ENCODE data around the gene CFAP70.
"Not testable (repeated sequence)": the region's sequence is repeated elsewhere in the genome, so short reads cannot be mapped to it uniquely, and the experiment has no call there.

Gene CFAP70

DNA sequence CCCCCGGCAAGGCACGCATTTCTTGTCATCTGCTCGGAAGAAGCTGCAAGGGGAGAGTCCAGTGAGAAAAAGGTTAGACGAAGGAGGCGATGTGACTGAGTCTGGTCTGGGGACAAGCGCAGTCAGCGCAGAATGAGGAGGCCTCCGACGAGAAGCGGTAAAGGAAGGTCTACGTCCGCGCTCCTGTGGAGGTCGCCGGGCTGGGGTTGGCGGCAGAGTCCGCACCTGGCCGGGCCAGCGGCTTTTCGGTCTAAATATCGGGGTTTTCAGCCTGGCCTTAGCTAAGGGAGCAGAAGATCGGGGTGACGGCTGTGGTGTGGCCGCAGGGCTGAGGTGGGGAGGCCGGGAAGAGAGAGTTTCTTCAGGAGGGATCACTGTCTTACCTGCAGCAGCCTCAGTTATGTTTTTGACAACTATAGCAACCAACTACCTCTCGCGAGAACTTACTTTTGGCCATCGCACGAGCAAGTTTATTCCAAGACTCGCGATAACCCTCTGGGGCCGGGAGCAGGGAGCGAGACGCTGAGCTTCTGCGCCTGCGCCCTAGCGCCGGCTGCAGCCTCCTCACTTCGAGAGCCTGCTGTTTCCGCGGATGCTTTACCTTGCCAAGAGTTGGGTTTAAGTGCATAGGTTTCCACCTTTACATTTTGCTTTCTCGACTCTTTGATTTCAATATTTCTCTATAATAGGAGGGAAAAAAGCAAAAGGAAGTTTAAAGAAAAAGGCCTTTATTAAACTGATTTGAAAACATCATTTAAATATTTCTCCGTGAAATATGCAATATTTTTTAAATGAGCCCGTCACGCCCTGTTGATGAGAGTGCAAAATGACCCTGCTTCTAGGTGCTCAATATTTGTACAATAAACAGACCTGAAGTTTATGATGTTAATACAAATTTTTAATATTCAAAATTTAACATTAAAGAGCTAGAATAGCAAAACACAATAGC is at the start of gene CFAP70:
TSS of gene CFAP70 (minus strand) at position 534 of the 949 bp plus-strand sequence. CDS start 4,068 bp downstream, outside the sequence.
- peak; percentile 82 for DNase-seq (ENCODE audit: low read depth in 2 of 2)

DNA sequence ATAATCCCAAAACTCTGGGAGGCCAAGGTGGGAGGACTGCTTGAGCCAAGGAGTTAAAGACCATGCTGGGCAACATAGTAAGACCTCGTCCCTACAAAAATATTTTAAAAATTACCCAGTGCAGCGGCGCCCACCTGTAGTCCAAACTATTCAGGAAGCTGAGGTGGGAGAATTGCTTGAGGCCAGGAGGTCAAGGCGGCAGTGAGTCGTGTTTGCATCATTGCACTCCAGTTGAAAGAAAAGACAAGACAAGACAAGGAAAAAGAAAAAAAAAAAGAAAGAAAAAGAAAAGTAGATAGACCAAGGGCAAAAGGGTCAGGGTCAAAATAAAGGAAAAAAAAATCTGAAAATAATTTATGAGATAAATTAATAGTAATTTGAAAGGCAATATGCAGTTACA is 49.4 kb upstream of the CFAP70 start:
- no peak for DNase-seq (ENCODE audit: low read depth in 2 of 2)

DNA sequence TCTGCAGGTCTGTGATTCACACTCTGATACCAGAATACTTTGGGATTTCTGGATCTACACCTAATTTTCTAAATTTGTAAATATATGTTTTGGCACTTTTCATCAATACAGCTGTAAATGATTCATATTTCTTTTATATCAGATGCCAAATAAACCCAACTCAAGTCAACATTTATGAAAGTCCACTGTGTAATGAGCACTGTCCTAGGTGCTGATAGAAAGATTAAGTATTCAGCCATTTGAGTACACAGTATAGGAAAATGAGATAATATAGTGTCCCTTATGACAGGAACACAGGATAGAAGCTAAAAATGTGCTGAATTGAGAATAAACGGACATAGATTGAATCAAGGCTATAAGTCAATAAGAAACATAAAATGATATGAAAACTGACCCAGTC is 48.8 kb upstream of the CFAP70 start:
- no peak for DNase-seq (ENCODE audit: low read depth in 2 of 2)

DNA sequence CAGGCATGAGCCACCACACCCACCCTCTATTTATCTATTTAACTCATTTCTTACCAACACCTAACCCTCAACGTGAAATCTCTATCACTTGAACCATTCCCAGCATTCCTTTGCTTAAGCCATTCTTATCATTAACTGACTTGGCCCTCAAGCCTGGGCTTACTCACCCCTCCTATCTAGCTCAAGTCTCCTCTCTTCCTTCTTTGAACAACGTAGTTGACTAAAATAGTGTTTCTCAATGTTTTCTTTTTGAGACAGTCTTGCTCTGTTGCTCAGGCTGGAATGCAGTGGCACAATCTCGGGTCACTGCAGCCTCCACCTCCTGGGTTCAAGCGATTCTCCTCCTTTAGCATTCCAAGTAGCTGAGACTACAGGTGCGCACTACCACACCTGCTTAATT is 48.2 kb upstream of the CFAP70 start:
- no peak for DNase-seq (ENCODE audit: low read depth in 2 of 2)

DNA sequence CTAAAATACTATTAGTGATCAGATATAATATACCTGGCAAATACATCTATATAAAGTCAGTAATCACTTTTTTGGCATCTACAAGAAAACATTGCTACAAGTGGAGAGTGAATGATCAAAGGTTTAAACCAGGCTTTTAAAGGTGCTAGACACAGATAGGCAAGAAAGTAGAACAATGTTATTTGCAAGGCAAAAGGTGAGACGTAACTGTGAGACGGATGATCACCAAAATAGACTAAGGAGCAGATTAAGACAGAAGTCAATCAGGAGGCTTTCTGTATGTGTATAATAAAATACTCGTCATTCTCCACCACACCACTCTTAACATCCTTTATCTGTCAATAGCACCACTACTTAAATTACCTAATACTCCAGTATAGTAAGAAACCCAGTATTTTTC is 46.9 kb upstream of the CFAP70 start:
- no peak for DNase-seq (ENCODE audit: low read depth in 2 of 2)

DNA sequence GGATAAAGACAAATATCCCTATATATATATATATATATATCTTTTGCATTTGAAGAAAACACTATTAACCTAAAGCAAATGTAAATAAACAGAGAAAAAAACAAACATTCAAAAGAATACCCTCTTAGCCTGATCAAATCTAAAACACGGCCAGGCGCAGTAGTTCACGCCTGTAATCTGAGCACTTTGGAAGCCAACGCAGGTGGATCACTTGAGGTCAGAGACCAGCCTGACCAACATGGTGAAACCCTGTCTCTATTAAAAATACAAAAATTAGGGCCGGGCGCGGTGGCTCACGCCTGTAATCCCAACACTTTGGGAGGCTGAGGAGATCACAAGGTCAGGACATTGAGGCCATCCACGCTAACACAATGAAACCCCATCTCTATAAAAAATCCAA is 46.0 kb upstream of the CFAP70 start:
- no peak for DNase-seq (ENCODE audit: low read depth in 2 of 2)

DNA sequence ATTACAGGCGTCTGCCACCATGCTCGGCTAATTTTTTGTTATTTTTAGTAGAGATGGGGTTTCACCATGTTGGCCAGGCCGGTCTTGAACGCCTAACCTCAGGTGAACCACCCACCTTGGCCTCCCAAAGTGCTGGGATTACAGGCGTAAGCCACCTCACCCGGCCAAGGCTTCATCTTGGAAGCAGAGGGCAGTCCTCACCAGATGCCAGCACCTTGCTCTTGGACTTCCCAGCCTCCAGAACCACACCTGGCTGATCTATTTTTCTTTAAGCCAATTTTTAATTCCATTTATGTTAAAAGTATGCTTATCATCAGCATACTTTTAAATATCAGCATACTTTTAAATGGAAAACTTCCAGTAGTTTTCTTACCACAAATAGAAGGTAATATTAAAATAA is 43.0 kb upstream of the CFAP70 start:
- DNase-seq (ENCODE audit: low read depth in 2 of 2) = no peak

DNA sequence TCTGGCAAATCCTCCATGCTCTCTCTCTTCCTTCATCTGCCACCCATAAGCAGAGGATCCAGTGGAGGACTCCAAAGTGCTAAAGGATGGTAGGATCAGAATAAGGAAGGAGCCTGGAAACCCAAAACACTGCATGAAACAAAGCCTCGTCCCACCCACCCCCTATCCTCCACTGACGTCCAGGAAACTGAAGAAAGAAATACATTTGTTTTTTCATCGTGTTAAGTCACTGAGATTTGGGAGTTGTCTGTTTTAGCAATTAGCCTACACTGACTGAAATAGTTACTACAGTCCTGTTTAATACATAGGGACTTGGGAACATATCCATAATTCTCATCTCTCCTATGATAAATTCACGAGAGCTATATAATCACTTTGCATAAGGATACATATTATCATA is 40.4 kb upstream of the CFAP70 start:
- DNase-seq (ENCODE audit: low read depth in 2 of 2) = no peak

DNA sequence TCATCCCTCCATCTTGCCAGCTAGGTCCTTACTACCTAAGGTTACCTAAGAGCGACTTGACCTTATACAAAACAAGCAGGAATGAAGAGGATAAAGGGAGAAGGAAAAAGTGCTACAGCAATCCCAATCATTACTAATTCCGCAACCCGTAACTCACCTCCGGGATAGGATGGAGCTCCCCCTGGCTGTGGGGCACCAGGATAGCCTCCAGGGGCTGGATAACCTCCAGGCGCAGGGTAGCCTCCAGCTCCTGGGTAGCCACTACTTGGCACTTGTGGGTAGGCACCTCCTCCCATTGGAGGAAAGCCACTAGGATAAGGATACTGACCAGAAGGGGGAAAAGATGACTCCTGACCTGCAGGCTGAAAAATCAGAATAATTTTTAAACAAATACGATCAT is 39.4 kb upstream of the CFAP70 start:
- no peak for DNase-seq (ENCODE audit: low read depth in 2 of 2)

DNA sequence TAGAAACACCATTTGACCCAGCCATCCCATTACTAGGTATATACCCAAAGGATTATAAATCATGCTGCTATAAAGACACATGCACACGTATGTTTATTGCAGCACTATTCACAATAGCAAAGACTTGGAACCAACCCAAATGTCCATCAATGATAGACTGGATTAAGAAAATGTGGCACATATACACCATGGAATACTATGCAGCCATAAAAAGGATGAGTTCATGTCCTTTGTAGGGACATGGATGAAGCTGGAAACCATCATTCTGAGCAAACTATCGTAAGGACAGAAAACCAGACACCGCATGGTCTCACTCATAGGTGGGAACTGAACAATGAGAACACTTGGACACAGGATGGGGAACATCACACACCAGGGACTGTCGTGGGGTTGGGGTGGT is 35.7 kb upstream of the CFAP70 start:
- not testable (repeated sequence) for DNase-seq (ENCODE audit: low read depth in 2 of 2)

DNA sequence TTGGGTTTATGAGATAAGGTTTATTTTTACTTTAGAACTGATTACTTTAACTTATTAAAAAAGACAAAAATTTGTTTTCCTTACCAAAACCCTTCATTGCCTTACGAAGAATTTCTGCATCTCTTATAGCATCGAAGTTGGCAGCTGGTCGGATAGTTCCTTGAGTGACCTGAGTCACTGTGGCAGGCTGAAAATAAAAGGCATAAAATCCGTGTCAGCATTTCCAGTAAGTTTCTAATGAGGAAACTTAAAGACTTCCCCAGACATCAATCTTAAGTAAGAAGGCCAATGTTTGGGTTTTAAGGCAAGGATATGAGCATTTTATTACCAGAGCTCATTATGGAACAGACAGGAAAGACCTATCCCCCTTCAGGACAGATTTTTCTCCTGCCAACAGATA is 29.6 kb upstream of the CFAP70 start:
- no peak for DNase-seq (ENCODE audit: low read depth in 2 of 2)

DNA sequence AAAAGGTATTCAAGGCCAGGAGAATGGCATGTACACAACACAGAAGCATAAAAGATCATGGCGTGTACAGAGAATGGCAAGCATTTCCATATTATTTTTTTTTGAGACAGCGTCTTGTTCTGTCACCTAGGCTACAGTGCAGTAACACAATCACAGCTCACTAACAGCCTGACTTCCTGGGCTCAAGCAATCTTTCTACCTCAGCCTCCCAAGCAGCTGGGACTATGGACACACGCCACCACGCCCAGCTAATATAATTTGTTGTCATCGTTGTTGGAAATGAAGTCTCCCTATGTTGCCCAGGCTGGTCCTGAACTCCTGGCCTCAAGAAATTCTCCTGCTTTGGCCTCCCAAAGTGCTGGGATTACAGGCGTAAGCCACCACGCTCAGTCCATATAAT is 27.9 kb upstream of the CFAP70 start:
- no peak for DNase-seq (ENCODE audit: low read depth in 2 of 2)

DNA sequence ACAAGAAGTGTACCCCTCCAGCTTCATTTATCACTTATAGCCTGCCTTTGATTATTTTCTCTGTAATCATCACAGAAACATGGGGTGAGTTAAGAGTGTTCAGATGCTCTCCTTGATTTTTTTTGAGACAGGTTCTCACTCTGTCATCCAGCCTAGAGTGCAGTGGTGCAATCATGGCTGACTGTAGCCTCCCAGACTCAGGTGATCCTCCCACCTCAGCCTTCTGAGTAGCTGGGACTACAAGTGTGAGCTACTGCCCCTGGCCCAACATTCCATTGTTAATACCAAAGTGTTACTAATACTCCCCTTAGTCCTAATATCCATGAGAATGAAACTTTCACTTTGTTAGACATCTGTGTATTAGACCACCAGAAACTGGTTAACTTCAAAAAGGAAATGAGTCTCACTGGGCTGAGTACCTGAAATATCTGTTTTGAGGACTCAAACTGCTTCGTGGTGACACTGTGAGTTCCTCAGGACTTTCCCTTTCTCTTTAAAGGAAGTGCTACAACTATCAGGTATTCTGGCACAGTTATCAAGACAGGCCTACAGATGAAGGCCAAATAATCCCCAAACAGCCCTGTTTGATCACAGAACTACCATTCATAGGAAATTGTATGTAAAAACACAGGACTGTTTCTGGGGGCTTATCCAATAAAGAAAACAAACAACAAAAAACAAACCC is 20.5 kb upstream of the CFAP70 start:
- no peak for DNase-seq (ENCODE audit: low read depth in 2 of 2)

DNA sequence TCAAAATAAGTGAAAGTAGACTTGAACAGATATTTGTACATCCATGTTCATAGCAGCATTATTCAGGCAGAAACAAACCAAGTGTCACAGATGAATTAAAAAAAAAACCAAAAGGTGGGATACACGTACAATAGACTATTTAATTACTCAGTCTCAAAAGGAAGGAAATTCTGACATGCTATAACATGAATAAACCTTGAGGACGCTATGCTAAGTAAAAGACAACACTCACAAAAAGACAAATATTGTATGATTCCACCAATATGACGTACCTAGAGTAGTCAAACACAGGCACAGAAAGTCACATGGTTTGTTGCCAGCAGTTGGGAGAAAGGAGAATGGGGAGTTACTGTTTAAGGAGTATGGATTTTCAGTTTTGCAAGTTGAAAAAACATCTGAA is 18.0 kb upstream of the CFAP70 start:
- DNase-seq (ENCODE audit: low read depth in 2 of 2) = no peak

DNA sequence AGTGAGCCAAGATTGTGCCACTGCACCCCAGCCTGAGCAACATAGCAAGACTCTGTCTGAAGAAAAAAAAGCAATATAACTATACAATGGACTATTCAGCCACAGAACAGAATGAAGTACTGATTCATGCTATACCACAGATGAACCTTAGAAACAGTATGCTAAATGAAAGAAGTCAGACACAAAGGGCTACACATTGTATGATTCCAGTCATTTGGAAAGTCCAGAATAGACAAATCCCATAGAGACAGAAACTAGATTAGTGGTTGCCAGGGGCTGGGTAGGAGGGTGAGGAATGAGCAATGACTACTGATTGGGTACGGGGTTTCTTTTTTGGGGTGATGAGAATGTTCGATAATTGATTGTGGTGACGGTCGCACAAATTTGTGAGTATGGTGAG is 9.6 kb upstream of the CFAP70 start:
- no peak for DNase-seq (ENCODE audit: low read depth in 2 of 2)

DNA sequence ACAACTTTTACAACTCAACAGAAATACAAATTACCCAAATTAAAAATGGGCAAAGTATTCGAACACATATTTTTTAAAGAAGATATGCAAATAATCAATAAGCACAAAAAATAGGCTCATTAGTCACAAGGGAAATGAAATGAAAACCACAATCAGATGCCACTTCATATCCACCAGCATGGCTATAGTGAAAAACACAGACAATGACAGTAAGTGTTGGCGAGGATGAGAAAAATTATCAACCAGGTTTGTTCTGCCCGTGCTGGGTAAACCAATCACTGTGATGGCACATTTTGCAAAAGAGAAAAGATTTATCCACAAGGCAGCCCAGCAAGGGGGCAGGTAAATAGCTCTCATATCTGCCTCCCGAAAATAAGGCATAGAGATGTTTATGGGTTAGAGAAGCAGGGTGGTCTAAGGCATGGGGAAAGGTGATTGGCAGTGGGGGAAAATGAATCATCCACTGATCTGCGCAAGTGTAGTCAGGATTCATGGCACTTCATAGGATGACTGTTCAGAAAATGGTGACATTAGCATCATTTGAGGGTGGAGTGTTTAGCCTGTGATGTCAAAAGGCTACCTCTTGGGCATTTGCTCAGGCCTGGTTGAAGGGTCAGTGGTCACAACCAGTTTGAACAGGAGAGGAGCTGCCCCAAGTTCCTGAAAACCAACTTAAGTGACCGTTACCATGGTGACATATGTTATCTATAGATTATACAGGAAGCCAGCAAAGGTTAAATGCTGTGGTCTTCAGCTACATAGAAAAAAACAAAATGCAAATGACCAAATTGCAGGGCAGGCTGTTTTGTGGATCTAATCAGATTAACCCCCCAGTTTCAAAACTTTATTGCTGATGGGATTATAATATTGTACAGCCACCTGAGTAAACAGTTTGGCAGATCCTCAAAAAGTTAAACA is 8.0 kb upstream of the CFAP70 start:
- DNase-seq (ENCODE audit: low read depth in 2 of 2) = no peak

DNA sequence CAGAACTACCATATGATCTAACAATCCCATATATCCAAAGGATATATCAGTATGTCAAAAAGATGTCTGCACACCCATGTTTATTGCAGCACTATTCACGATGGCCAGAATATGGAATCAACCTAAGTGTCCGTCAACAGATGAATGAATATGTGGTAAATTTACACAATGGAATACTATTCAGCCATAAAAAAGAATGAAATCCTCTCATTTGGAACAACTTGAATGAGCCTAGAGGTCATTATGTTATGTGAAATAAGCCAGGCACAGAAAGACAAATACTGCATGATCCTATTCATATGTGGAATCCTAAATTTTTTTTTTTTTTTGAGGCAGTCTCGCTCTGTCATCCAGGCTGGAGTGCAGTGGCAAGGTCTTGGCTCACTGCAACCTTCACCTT is 6.3 kb upstream of the CFAP70 start:
- no peak for DNase-seq (ENCODE audit: low read depth in 2 of 2)

DNA sequence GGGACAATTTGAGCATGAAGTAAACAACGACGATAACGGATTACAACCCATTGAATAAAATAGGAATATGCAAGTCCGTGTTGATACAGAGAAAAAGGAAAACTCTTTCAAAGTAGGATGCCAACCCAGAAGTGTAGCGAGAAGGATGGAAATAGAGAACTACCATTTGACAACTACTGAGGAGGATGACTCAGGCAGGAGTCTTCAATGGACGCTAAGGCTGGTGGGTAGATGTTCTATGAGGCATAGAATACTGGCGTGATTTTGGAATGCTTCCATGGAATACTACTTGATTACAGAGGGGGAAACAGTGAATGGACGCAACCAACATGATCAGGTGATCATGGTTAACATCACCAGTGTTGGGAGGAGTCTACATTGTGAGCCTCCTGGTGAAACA is 828 bp upstream of the CFAP70 start:
- DNase-seq (ENCODE audit: low read depth in 2 of 2) = no peak

DNA sequence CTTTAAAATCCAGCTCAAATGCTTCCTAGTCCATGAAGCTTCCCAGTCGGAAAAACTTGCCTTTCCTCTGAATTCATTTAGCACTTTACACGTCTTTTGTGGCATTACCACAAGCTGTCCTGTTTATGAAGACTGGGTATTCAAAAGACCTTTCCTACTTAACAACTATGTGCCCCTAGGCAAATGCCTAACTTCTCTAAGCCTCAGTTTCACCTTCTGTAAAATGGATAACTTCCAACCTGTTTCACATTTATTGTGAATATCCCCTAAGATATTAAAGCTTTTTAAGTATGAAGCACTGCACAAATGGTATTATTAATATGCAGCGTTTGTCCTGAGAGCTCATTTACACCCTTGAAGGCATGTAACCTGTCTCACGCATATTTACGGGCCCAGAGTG is 843 bp downstream of the CFAP70 start:
- no peak for DNase-seq (ENCODE audit: low read depth in 2 of 2)

DNA sequence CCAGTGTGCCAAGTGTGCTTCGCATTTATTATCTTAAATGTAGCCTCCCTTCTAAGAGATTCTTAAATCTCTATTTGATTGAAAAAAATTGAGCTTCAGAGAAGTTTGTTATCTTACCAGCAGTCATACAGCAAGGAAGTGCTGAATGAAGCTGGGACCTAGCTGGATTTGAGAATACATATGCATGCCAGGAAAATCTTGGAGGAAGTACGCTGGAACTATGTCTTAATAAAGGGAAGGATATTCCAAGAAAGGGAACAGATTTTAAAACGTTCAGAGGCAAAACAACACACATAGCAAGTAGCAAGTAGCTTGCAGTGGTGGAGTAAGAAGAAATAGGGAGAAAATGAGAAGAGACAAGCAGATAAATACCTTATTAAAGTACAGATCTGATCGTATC is 1.5 kb downstream of the CFAP70 start:
- DNase-seq (ENCODE audit: low read depth in 2 of 2) = no peak

DNA sequence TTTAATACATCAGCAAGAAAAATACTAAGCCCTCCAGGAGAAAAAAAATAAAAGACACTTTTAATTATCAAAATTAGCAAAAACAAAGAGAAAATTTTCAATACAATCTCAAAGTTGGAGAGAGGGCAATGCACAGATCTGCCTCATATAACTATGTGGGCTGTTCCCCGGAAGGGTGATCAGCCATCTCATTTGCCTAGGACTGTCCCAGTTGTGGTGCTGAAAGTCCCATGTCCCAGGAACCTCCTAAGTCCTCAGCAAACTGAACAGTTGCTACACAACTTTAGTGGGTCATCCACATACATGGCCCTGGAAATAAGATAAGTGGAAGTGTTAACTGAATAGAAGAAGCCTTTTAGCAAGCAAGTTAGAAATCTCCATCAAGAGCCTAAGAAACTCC is 14.4 kb downstream of the CFAP70 start:
- no peak for DNase-seq (ENCODE audit: low read depth in 2 of 2)

DNA sequence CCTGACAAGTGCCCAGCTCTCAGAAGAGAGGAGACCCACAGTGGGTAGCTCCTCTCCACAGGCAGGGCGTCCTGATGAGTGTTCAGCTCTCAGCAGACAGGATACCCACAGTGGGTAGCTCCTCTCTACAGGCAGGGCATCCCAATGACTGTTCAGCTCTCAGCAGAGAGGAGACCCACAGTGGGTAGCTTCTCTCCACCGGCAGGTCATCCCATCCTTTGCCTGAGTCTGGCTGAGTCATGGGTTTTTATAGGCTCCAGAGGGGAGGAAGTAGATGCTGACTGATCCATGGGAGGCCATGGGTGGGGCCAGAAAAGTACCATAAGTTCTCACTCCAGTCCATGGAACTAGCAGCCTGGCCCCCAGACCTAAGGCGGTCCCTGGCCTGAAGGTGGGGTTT is 18.5 kb downstream of the CFAP70 start:
- no peak for DNase-seq (ENCODE audit: low read depth in 2 of 2)
